GM21825 (cell line): ENCODE results near the gene SORCS2.

ENCODE experiments used
- ATAC-seq: cut with Tn5 transposase; IDR thresholded peaks from one replicate; pipeline ENCODE4 v1.9.1; 2021; ENCODE audit warnings: mild to moderate bottlenecking, moderate library complexity; ENCODE audit not compliant: unreplicated experiment

The SORCS2 gene

DNA sequence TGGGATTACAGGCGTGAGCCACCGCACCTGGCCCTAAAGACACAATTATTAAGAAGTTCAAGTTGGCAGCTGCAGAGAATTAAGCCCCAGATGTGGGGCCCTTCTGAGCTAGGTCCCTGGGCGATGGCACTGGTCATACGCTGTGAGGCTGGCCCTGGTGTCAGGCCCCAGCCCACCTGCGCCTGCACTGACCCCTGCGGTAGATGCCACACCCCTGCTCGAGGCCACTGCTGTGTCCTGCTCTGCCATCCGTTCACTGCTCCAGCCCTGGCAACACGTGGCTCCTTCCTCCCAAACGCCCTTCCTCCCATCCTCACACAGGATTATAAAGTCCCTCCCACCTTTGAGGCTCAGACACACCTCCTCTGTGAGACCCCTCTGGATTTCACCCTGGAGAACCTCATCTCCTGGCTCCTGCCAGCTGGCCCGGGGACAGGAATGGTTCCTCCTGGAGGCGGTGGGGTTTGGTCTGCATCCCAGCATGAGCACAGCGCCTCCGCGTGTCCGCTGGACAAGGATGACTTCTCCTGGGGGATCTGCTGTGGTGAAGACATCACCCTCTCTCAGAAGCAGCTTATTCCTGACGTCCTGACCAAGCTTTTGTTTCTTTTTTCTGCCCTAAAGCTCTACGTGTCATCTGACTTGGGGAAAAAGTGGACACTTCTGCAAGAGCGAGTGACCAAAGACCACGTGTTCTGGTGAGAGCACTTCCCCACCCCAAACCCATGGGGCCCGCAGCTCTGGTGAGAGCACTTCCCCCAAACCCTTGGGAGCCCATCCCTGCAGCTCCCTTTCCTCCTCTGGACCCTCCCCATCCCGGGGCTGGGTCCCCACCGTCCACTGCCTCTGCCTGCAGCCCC is 461.4 kb downstream of the SORCS2 start:
- no peak for ATAC-seq

DNA sequence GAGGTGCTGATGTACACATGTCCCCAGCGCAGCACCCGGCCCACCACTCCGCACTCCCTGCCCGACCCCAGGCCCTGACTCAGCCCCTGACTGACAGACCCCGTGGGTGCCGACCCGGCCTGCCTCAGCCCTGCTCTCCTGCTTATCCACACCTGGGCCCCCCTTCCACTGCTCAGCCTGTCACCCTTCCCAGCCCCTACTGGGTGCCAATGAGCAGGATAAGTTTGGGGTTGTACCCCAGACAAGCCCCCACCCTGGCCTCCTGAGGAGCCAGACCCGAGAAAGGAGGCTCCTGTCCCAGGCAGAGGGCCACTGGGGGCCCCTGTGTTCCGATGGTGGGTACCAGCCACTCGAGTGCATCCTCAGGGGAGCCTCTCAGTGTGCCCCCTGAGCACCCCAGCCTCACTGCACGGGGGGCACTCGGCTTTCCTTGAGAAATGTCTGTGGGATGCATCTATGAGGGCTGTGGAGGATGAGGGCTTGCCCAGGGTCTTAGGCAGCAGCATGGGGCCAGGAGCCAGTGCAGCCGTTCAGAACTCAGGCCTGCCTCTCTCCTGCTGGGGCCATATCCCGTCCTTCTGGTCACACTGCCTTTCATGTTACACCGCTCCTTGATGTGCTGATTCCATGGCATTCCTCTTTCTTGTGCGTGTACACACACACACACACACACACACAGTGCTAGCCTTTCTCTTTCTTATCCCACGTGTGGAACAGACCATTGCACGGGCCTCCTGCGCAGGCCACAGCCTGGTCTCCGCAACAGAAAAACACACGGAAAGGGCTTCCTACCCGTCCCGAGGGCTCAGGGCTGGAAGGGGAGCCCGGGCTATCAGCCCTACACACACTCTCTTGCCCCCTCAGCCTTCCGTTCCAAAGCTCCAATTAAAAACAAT is 462.5 kb downstream of the SORCS2 start:
- ATAC-seq = no peak

DNA sequence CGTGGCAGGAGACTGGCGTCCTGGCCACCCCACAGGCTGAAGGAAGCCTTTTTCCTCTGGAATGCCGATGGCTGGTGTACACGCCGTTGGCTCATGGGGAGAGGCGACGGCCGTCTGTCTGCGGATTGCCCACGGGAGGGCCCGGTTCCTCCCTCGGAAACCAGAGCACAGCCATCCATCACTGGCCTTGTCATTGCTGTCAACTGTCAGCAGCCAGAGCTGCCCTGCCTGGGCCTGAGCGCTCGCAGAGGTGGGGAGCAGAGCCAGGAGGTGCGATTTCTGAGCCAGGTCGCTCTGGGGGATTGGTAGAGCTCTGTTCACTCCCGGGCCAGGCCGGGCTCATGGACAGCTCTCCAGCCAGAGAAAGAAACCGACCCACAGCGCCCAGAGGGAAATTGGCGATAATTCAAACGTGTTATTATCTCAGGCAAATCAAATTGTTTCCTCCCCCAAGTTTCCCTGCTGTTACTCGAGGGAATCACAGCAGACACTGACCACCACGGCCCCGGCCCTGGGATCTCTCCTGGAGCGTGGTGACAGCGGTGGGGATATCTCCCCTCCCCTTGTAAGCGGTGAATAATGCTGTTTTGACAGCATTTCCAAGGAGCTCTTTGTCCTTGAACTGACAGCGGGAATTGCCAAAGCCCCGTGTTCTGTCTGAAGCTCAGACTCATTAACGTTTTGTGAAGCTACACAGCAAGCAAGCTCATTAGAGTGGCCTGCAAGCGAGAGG is 463.3 kb downstream of the SORCS2 start:
- no peak for ATAC-seq

DNA sequence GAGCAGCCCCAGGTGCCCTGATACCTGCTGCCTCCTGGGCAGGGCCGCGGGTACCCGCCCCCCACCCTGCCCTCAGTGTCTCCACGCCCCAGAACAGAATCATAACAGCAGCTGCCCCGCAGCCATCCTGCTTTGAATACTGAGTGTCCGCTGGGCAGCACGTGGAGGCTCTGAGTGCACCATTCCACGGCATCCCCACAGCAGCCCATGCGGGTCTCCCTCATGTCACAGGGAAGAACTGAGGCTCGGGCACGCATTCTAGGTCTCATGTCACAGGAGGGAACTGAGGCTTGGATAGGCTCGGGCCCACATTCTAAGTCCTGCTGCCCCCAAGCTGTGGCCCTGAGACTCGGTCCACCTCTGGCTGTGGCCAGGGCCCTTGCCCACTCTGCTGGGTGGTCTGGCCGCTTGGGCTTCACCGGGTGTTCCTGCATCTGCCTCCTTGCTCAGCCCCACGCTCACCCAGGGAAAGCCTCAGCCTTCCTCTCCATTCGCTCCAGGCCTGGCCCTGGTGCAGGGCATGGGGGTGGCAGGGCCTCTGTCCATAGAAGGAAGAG is 464.0 kb downstream of the SORCS2 start:
- no peak for ATAC-seq

DNA sequence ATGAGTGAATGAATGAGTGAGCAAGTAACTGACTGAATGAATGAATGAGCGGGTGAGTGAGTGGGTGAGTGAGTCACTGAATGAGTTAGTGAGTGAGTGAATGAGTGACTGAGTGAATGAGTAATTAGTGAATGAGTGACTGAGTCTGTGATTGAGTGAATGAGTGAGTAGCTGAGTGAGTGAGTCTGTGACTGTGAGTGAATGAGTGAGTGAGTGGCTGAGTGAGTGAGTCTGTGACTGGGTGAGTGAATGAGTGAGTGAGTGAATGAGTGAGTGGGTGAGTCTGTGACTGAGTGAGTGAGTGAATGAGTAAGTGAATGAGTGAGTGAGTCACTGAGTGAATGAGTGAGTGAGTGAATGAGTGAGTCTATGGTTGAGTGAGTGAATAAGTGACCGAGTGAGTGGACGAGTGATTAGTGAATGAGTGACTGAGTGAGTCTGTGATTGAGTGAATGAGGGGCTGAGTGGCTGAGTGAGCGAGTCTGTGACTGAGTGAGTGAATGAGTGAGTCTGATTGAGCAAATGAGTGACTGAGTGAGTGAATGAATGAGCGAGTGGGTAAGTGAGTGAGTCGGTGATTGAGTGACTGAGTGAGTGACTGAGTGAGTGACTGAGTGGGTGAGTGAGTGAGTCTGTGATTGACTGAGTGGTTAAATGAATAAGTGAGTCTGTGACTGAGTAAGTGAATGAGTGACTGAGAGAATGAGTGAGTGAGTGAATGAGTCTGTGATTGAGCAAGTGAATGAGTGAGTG is 465.4 kb downstream of the SORCS2 start:
- ATAC-seq = no peak

DNA sequence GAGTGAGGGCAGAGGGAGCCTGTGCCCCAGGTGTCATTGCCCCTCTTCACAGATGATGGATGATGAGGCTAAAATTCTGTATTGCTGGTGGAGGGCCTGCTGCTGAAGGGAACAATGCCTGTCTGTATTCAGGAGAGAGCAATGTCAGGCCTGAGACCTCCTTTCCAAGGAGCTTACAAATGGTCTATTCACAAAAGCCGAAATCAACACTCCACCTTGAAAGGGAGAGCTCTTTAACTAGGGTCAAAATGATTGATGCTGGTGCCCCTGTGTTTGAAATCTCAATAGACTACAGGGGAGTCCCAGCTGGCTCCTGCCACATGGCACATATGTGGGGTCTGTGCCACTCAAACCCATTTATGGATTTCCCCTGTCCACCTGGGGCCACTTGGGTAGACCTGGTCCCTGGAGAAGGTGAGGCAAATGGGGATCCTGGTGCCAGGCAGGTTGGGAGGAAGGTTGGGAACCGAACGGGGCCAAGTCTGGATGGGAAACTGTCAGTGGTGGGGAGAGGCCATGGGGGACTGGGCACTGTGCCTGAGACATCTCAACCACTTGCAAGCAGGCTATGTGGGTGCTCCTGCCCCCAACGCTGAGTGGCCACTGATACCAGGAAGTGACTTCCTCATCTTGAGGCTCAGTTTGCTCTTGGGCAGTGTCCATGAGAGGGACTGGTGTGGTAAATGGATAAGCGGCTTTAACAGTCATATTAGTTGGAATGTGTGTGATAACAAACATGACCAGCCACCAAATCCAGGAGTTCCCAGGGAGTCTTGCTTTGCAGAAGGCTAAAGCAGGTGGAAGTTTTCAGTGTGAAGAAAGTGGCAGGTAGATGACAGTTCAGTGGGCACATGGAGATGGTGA is 466.2 kb downstream of the SORCS2 start:
- no peak for ATAC-seq

DNA sequence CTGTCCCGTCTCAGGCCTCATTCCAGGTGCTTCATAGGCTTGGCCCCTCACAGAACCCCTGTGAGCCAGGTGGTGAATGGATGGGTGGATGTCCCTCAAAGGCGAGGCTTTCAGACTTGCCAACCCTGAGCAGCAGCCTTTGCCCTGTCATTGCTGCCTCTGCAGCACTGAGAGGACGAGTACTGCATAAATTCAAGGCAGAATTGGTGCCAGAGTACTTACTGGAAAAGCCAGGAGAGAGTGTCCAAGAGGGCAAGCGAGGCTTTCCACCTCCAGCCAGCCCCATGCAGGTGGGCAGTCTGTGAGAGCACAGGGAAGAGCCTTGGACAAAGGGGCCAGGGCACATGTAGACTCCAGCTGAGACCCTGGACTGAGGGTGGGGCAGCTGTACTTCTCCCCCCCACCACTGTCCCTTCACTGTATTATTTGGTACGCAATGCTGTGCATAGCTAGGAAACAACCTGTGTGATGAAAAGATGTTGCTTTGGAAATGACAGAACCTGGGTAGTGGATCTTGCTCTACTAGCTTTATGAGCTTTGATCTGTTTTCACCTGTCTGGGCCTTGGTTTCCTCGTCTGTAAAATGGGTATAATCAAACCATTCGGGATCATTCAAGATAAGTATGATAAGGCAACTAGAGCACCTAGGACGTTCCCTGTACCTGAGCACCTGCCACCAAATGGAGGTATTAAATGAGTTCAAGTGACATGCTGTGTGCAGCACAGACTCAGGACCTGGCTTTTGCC is 467.3 kb downstream of the SORCS2 start:
- no peak for ATAC-seq

DNA sequence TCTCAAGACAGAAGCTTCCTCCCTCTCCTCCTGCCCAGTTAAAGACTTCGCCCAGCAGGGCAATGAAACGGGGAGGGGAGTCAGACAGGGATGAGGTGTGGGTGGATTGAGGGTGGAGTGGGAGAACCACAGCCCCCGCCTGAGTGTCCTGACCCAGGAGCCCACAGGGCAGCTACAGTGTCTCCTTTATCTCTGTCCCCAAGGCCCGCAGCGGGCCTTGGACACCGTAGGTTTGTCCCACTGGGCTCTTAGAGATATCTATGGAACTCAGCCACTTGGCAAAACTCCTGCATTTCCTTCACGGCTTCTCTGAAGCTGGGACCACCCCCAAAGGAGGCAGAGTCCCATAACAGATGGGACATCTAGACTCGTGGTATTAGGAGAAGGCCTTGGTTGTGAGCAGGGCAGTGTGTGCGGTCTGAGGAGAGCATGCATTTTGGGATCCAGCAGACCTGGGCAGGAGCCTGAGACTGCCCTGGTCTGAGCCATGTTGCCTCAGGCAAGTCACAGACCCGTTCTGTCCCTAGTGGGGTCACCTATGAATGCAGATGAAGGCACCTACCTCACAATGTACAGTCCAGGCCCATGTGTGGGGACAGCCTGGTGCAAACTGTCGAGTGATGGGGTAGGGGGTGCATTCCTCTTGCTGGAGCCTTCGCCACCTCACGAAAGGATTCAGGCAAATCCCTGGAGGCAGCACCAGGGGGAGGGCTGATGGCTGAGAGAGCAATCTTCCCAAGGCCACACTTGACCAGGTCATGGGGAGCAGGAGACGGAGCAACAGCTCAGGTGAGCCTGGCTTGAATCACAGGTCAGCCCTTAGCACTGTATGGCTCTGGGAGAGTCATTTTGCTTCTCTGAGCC is 468.1 kb downstream of the SORCS2 start:
- ATAC-seq = no peak

DNA sequence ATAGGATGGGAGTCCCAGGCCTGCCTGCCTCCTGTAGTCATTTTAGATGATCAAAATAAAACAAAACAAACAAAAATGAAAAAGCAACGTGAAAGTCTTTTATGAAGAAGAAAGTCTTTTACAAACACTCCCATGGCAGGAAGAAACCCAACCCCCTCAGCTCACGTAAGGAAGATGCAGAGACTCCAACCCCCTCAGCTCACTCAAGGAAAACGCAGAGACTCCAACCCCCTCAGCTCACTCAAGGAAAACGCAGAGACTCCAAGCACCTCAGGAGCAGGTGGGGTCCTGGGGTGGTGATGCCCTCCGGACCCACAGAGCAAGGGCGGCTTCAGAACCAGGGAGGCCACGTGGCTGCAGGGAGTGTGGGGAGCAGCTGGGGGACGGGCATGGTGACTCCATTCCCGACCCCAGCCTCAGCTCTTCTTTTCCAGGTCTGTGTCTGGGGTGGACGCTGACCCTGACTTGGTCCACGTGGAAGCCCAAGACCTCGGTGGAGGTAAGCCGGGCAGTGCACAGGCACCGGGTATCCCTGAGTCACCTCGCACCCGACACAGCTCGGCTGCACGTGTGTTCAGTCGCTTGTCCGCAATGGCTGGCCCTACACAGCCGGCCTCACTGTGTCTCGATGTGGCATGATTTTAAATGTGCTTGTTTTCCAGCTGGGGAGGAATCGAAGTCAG is 468.9 kb downstream of the SORCS2 start:
- no peak for ATAC-seq

DNA sequence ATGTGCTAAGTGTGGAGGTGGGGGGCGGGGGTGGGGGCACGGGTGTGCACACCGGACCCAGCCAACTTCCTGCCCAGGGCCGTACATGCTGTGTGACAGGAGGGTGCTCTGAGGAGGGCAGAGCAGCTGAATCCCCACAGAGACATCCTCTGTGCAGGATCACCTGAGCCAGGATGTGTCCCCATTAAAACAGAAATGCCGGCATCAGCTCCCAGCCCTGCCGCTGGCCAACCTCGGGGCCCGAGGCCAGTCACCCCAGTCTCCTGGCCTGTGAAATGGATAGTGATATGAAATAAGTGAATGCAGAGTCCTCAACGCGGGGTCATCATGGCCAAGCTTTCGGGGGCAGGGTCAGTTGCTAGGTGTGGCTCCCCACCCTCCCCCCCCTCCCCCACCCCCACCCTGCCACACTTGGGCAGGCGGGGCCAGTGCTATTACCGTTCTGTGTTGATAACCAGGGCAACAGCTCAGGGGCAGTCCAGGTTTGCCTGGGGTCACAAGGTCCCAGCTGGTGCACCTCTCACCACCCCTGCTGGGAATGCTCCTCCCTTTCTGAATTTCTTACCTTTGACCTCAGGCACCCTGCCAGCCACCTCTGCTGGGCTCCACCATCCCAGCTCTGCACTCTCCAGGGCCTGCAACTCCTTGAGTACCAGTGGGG is 469.6 kb downstream of the SORCS2 start:
- no peak for ATAC-seq

DNA sequence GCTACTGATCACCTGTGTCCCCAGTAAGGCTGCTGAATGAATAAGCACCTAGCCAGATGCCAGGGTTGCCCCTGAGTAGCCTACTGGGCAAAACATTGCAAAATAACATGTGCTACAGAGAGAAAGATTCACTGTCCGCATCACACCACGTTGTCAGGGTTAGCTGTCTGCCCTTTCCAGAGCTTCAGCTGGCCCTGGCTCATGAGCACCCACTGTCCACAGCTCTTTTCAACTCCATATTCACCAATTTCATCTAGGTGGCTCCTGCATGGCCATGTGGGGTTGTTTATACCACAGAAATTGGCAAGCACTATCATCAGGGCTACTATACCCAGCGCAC is 470.1 kb downstream of the SORCS2 start:
- no peak for ATAC-seq

DNA sequence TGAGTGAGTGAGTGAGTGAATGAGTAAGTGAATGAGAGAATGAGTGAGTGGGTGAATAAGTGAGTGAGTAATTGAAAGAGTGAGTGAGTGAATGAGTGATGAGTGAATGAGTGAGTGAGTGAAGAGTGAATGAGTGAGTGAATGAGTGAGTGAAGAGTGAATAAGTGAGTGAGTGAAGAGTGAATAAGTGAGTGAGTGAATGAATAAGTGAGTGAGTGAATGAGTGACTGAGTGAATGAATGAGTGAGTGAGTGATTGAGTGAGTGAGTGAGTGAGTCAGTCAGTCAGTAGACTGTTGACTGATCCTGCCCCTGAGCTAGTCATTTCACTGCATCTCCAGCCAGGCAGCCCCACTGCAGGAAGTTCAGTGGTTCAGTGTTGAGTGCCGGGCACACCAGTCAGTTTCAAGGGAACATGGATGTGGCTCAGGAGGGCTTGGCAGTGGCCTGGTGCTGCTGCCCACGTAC is 470.8 kb downstream of the SORCS2 start:
- ATAC-seq = no peak

DNA sequence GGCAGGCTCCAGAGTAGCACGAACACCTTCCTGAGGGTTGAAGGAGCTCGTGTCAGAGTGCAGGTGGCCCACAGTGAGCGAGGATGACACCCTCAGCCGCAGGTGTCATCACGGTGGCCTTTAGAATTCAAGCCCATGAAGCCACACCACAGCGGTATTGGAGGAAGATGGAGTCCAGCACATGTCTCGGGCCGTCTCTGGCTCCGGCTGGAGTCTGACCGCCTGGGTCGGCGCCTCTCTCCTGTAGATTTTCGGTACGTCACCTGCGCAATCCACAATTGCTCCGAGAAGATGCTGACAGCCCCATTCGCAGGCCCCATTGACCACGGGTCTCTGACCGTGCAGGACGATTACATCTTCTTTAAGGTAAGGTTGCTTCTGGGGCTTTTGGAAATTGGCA is 471.8 kb downstream of the SORCS2 start:
- no peak for ATAC-seq

DNA sequence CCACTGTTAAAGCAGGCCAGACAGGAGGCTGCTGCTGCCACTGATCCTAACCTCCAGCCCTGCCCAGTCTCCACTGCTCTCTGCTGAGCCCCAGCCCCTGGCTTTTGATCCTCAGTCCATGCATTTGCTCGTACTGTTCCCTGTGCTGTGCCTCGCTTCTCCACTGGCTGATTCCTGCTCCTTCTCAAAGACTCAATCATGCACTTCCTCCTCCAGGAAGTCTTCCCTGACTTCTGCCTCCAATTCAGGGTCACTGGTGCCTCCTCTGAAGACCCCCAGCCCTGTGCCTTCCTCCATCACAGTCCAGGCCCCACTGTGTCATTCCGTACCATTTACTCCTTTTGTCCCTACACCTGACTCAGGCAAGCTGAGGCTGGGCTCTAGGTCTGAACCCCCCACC is 473.0 kb downstream of the SORCS2 start:
- ATAC-seq = no peak

DNA sequence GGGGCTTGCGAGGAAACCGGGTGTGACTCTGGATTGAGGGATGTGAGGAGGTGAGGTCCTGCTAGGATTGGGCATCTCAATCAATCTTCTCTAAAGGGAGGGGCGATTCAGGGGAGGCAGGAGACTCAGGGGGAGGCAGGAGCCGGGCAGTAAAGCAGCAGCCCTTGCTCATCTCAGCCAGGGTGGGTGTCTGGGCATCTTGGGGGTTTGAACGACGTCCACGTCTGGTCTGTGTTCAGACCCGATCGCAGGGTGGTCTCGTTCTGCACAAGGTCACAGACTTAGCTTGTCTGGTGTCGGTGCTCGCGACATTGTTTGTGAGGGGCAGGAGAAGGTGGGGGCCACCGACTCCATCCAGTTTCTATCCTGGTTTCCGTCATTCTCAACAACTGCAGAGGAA is 473.7 kb downstream of the SORCS2 start:
- no peak for ATAC-seq

DNA sequence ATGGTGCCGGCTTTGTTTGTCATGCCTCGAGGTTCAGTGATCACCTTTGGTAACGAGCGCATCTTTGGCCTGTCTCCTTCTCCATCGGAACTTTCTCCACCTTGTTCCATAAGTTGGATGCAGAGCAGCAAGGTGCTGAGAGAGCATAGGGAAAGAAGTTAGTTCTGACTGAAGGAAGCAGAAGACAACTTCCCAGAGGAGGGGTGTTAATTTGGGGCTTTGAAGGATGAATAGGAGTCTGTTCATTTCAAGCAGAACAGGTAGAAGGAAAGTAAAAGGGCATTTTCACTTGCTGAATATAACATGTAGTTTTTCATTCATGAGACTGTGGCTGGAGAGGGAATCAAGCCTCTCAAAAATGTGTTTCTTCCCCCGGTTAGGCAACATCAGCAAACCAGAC is 474.4 kb downstream of the SORCS2 start:
- ATAC-seq = no peak

DNA sequence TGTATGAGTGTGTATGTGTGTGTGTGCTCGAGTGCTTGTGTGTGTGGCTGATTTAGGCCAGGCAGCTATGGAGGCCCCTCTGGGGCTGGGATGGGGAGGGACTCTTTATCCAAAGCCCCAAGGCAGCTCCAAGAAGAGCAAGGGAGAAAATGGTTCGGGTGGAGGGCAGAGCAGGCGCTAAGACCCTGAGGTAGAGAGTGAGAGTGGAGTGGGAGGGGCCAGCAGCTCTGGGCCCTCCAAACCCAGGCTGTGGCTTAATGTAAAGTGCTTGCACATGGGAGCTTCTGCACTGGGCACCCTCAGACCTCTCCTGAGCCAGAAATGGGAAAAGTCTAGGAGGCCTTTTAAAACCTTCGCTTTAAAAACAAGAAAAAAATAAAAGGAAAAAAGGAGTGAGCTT is 475.9 kb downstream of the SORCS2 start:
- ATAC-seq = no peak
